Endodermal cell (in vitro differentiated cells): ENCODE results near the gene GABRB3. TPM values are rescaled to one million over a fixed set of nuclear protein-coding genes. Genes with fewer than 3 reads are reported as not detected.

Experiments used
- DNase-seq: peaks from one replicate; pipeline ENCODE4 v3.0.0-alpha.2; 2017
- H3K27ac ChIP-seq: 2 replicates; pipeline ENCODE4 v1.5.1; 2013; ENCODE audit warnings: mild to moderate bottlenecking, low read depth, low read length, moderate library complexity
- H3K27me3 ChIP-seq: 2 replicates; pipeline ENCODE4 v1.6.1; 2013; ENCODE audit warnings: mild to moderate bottlenecking, low read length, moderate library complexity; ENCODE audit not compliant: insufficient read depth, control insufficient read depth, poor library complexity, severe bottlenecking
- H3K36me3 ChIP-seq: 2 replicates; pipeline ENCODE4 v1.7.0; 2013; ENCODE audit warnings: mild to moderate bottlenecking, low read length, moderate library complexity; ENCODE audit not compliant: control insufficient read depth, insufficient read depth
- H3K4me1 ChIP-seq: one replicate; pipeline ENCODE4 v1.7.0; 2013; ENCODE audit warnings: low read length; ENCODE audit not compliant: control insufficient read depth, insufficient read depth
- H3K4me3 ChIP-seq: 2 replicates; pipeline ENCODE4 v1.5.1; 2013; ENCODE audit warnings: mild to moderate bottlenecking, low read length, moderate library complexity
- H3K9ac ChIP-seq: 2 replicates; pipeline ENCODE4 v1.6.1; 2013; ENCODE audit warnings: mild to moderate bottlenecking, low read length, moderate library complexity; ENCODE audit not compliant: poor library complexity, severe bottlenecking; ENCODE audit errors: extremely low read depth
- H3K9me3 ChIP-seq: 2 replicates; pipeline ENCODE4 v1.6.1; 2013; ENCODE audit warnings: mild to moderate bottlenecking, low read length, moderate library complexity; ENCODE audit not compliant: control insufficient read depth
- H3K27ac Mint-ChIP-seq: 2 replicates; pipeline ENCODE4 v1.8.0; 2020; ENCODE audit warnings: mixed read lengths
- H3K27me3 Mint-ChIP-seq: 2 replicates; pipeline ENCODE4 v1.8.0; 2021; ENCODE audit warnings: mild to moderate bottlenecking, mixed read lengths; ENCODE audit not compliant: insufficient read depth
- H3K36me3 Mint-ChIP-seq: 2 replicates; pipeline ENCODE4 v1.8.0; 2020; ENCODE audit warnings: low read depth, mixed read lengths
- H3K4me1 Mint-ChIP-seq: 2 replicates; pipeline ENCODE4 v1.8.0; 2020; ENCODE audit warnings: mixed read lengths
- H3K4me3 Mint-ChIP-seq: 2 replicates; pipeline ENCODE4 v1.8.0; 2020; ENCODE audit warnings: mild to moderate bottlenecking, moderate library complexity, mixed read lengths
- H3K9me3 Mint-ChIP-seq: 2 replicates; pipeline ENCODE4 v1.8.0; 2020; ENCODE audit warnings: mild to moderate bottlenecking, mixed read lengths
- WGBS, 2 experiments: methylation state at CpG; one replicate each; pipeline versions ENCODE4 v1.1.5 to v1.1.7; 2013; ENCODE audit warnings: missing lambda C conversion rate in 2 of 2, mixed read lengths in 1 of 2; ENCODE audit not compliant: insufficient coverage in 1 of 2, insufficient read length in 1 of 2; 5-methylcytosine and 5-hydroxymethylcytosine counted together
- total RNA-seq, 2 donors: library from RNA; stranded (reverse); fragmentation: NEBNext Ultra II Directional in 1 of 2; extraction: Animal tissue kit (Norgen Biotek cat#: 25700) in 1 of 2; gene quantifications; 2 replicates in 1 of 2; 3 replicates in 1 of 2; pipeline ENCODE4 v1.2.1, GENCODE V29; 2021
- TF ChIP-seq, protein P1 (sequence below): fragments of 200-600 bp; sonication (generic); conservative IDR thresholded peaks from 2 replicates; pipeline ENCODE4 v1.5.0; 2021; ENCODE audit warnings: antibody characterized with exemption, mild to moderate bottlenecking

The GABRB3 gene
- total RNA-seq, 2 donors from 2014 or later = 81.8 to 122 TPM

DNA sequence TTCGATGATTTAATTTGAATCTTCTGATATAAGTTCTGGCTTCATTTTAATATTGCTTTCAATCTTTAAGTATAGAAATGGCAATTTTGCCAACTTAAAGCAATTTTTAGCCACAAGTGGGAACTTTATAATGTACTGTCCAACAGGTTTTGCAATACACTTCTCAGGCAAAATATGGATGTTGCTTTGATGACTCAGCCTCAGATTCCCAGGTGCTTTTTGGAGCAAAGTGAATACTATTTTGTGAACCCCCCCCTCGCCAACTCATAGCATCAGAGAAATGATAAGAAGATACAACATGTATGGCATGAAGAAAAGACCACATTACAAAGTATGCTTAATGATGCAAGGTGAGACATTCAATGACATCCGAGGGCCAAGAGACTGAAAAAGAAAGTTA is 158.1 kb downstream of the GABRB3 start:
- no peak overlapping the region for H3K27ac ChIP-seq
- no peaks in the 10 kb centered on the region for H3K27me3 ChIP-seq
- DNase-seq = no peak
- H3K4me1 Mint-ChIP-seq = peaks cover 8% of the 10 kb centered on the region
- peaks cover 46% of the 10 kb centered on the region for H3K36me3 ChIP-seq
- H3K27ac Mint-ChIP-seq = no peak overlapping the region
- H3K27me3 Mint-ChIP-seq = no peaks in the 10 kb centered on the region
- H3K4me3 ChIP-seq = no peak overlapping the region
- peaks cover 67% of the 10 kb centered on the region for H3K36me3 Mint-ChIP-seq
- TF ChIP-seq, protein P1, sequence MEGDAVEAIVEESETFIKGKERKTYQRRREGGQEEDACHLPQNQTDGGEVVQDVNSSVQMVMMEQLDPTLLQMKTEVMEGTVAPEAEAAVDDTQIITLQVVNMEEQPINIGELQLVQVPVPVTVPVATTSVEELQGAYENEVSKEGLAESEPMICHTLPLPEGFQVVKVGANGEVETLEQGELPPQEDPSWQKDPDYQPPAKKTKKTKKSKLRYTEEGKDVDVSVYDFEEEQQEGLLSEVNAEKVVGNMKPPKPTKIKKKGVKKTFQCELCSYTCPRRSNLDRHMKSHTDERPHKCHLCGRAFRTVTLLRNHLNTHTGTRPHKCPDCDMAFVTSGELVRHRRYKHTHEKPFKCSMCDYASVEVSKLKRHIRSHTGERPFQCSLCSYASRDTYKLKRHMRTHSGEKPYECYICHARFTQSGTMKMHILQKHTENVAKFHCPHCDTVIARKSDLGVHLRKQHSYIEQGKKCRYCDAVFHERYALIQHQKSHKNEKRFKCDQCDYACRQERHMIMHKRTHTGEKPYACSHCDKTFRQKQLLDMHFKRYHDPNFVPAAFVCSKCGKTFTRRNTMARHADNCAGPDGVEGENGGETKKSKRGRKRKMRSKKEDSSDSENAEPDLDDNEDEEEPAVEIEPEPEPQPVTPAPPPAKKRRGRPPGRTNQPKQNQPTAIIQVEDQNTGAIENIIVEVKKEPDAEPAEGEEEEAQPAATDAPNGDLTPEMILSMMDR = no peak
- H3K4me3 Mint-ChIP-seq = no peak overlapping the region
- peaks cover 28% of the 10 kb centered on the region for H3K9me3 Mint-ChIP-seq
- peaks cover 27% of the 10 kb centered on the region for H3K9me3 ChIP-seq
- no peak overlapping the region for H3K9ac ChIP-seq
- H3K4me1 ChIP-seq = no peaks in the 10 kb centered on the region
- 92 to 94% methylated on average over 1 to 3 of the region's 3 CpGs for WGBS, 2 experiments

DNA sequence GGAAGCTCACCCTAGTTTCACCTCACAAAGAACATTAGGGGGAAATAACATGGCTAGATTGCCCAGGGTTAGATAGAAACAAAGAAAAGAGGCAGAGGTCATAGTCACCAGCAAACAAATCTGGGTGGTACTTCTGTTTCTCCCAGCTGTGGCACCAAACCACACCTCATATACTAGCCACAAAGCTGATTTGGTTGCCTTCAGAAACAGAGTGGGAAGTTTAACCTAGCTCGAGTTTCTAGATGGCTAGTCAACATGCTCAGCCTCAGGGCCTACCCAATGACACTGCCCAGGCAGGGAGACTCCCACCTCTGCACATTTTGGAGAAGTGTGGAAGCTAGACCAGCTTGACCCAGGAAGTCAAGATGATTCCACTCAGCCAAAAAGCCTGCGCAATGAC is 174.2 kb downstream of the GABRB3 start:
- Histone ChIP-seq H3K36me3 (peaks cover 7% of the 10 kb centered on the region), H3K4me1 (peaks cover 2% of the 10 kb centered on the region), H3K9ac (no peak overlapping the region), H3K27me3 (no peaks in the 10 kb centered on the region), H3K27ac (no peak overlapping the region), H3K4me3 (no peak overlapping the region), H3K9me3 (peaks cover 37% of the 10 kb centered on the region)
- H3K36me3 Mint-ChIP-seq = peaks cover 46% of the 10 kb centered on the region
- H3K4me1 Mint-ChIP-seq = peaks cover 14% of the 10 kb centered on the region
- H3K27ac Mint-ChIP-seq = no peak overlapping the region
- no peaks in the 10 kb centered on the region for H3K27me3 Mint-ChIP-seq
- peaks cover 11% of the 10 kb centered on the region for H3K9me3 Mint-ChIP-seq
- 0 to 44% methylated on average over 1 to 2 of the region's 2 CpGs for WGBS, 2 experiments
- no peak overlapping the region for H3K4me3 Mint-ChIP-seq
- TF ChIP-seq, protein P1 = no peak
- DNase-seq = no peak

DNA sequence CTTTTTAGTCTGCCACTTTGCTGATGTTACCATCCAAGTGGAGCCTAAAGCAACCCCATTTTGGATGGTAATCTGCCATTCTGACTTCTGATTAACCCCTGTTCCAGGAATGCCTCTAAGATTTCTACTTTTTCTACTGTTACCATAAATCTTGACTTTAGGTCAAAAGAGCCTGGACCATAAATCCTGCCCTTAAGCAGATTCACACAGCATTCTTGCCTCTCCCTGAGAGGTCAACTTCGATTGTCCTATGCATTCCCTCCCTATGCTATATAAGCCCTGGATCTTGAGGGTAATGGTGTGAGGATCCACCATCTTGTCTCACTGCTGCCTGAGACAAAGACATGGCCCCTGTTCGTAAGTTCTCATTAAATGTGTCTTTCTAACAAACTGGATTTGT is 177.3 kb downstream of the GABRB3 start:
- H3K9ac ChIP-seq = no peak overlapping the region
- WGBS, 2 experiments = 97% methylated on average over 2 of the region's 2 CpGs; no CpG with 5 or more reads in 1 of the 2 experiments
- Mint-ChIP-seq H3K4me3 (no peak overlapping the region), H3K4me1 (peaks cover 31% of the 10 kb centered on the region), H3K9me3 (peaks cover 2% of the 10 kb centered on the region), H3K27me3 (no peaks in the 10 kb centered on the region), H3K36me3 (peaks cover 32% of the 10 kb centered on the region), H3K27ac (no peak overlapping the region)
- TF ChIP-seq, protein P1 = no peak
- no peak for DNase-seq
- H3K4me3 ChIP-seq = no peak overlapping the region
- H3K9me3 ChIP-seq = peaks cover 6% of the 10 kb centered on the region
- no peaks in the 10 kb centered on the region for H3K27me3 ChIP-seq
- H3K27ac ChIP-seq = no peak overlapping the region
- peaks cover 13% of the 10 kb centered on the region for H3K4me1 ChIP-seq
- peaks cover 4% of the 10 kb centered on the region for H3K36me3 ChIP-seq
